MM.1S (cell line): Measurements from ENCODE around the gene SYT2.

Source experiments
- DNase-seq: peaks from one replicate; pipeline ENCODE4 v3.0.0-alpha.2; 2015
- H2AFZ ChIP-seq: fragments of 300-600 bp; sonication (generic); 2 replicates; pipeline ENCODE4 v1.6.0; 2016; ENCODE audit warnings: antibody characterized with exemption, low read length
- H3F3A ChIP-seq: fragments of 300-600 bp; sonication (generic); 2 replicates; pipeline ENCODE4 v1.6.1; 2016; ENCODE audit warnings: mild to moderate bottlenecking, antibody characterized with exemption, low read length, moderate library complexity, mixed read lengths; ENCODE audit not compliant: insufficient read depth
- H3K27ac ChIP-seq: fragments of 300-600 bp; sonication (generic); 2 replicates; pipeline ENCODE4 v1.5.1; 2016; ENCODE audit warnings: mild to moderate bottlenecking, low read length
- H3K27me3 ChIP-seq: fragments of 300-600 bp; sonication (generic); replicated peaks from 2 replicates; pipeline ENCODE4 v1.6.0; 2016; ENCODE audit warnings: low read length; ENCODE audit not compliant: insufficient read depth
- H3K36me3 ChIP-seq: fragments of 300-600 bp; sonication (generic); replicated peaks from 2 replicates; pipeline ENCODE4 v1.6.1; 2016; ENCODE audit warnings: mild to moderate bottlenecking, low read length, mixed read lengths; ENCODE audit not compliant: insufficient read depth
- H3K4me1 ChIP-seq: fragments of 300-600 bp; sonication (generic); 2 replicates; pipeline ENCODE4 v1.6.1; 2016; ENCODE audit warnings: low read length, mixed read lengths
- H3K4me2 ChIP-seq: fragments of 300-600 bp; sonication (generic); 2 replicates; pipeline ENCODE4 v1.6.0; 2016; ENCODE audit warnings: low read depth, low read length
- H3K4me3 ChIP-seq: fragments of 300-600 bp; sonication (generic); 2 replicates; pipeline ENCODE4 v1.5.1; 2016; ENCODE audit warnings: low read length, mixed read lengths
- H3K79me2 ChIP-seq: fragments of 300-600 bp; sonication (generic); 2 replicates; pipeline ENCODE4 v1.6.1; 2016; ENCODE audit warnings: mixed run types, low read length, mixed read lengths
- H3K9ac ChIP-seq: fragments of 300-600 bp; sonication (generic); 2 replicates; pipeline ENCODE4 v1.6.1; 2016; ENCODE audit warnings: low read length, mixed read lengths
- H3K9me2 ChIP-seq: fragments of 300-600 bp; sonication (generic); replicated peaks from 2 replicates; pipeline ENCODE4 v1.6.1; 2016; ENCODE audit warnings: mild to moderate bottlenecking, low read length, mixed read lengths; ENCODE audit not compliant: insufficient read depth
- H3K9me3 ChIP-seq: fragments of 300-600 bp; sonication (generic); replicated peaks from 2 replicates; pipeline ENCODE4 v1.6.1; 2016; ENCODE audit warnings: mild to moderate bottlenecking, low read length, mixed read lengths; ENCODE audit not compliant: insufficient read depth
- H4K20me1 ChIP-seq: fragments of 300-600 bp; sonication (generic); 2 replicates; pipeline ENCODE4 v1.6.1; 2016; ENCODE audit warnings: mild to moderate bottlenecking, low read length, moderate library complexity, mixed read lengths; ENCODE audit not compliant: insufficient read depth
- CTCF ChIP-seq: fragments of 300-600 bp; sonication (generic); IDR thresholded peaks from 2 replicates; pipeline ENCODE4 v1.5.1; 2016; ENCODE audit warnings: antibody characterized with exemption, low read length, mixed read lengths
- EZH2 ChIP-seq: fragments of 300-600 bp; sonication (generic); optimal IDR thresholded peaks from 2 replicates; pipeline ENCODE3; 2017; ENCODE audit warnings: low read depth, mild to moderate bottlenecking, antibody characterized with exemption, low read length, mixed read lengths
- EZH2phosphoT487 ChIP-seq: fragments of 300-600 bp; sonication (generic); IDR thresholded peaks from 2 replicates; pipeline ENCODE4 v1.6.1; 2018; ENCODE audit warnings: antibody characterized with exemption, low read length

The SYT2 gene

GRCh38 chr1:202603435-202603834 is 106.8 kb downstream of the SYT2 start:
- H3K4me1 ChIP-seq = no peaks in the 10 kb centered on the region
- no peaks in the 10 kb centered on the region for H3F3A ChIP-seq
- DNase-seq = no peak
- no peak for TF ChIP-seq EZH2
- TF ChIP-seq EZH2phosphoT487 = no peak
- no peak for TF ChIP-seq CTCF
- no peak overlapping the region for H3K4me3 ChIP-seq
- H3K27ac ChIP-seq = no peak overlapping the region
- H3K9ac ChIP-seq = no peak overlapping the region
- H2AFZ ChIP-seq = no peak overlapping the region
- H3K4me2 ChIP-seq = no peak overlapping the region
- no peaks in the 10 kb centered on the region for H3K9me2 ChIP-seq
- no peaks in the 10 kb centered on the region for H3K27me3 ChIP-seq
- H4K20me1 ChIP-seq = no peaks in the 10 kb centered on the region
- H3K36me3 ChIP-seq = no peaks in the 10 kb centered on the region
- H3K79me2 ChIP-seq = no peaks in the 10 kb centered on the region
- no peaks in the 10 kb centered on the region for H3K9me3 ChIP-seq

GRCh38 chr1:202600432-202601041 is 109.7 kb downstream of the SYT2 start:
- no peak overlapping the region for H3K4me2 ChIP-seq
- no peaks in the 10 kb centered on the region for H3K9me3 ChIP-seq
- TF ChIP-seq EZH2 (no peak), CTCF (no peak), EZH2phosphoT487 (no peak)
- no peaks in the 10 kb centered on the region for H3F3A ChIP-seq
- no peaks in the 10 kb centered on the region for H4K20me1 ChIP-seq
- no peak overlapping the region for H2AFZ ChIP-seq
- no peaks in the 10 kb centered on the region for H3K79me2 ChIP-seq
- H3K4me3 ChIP-seq = no peak overlapping the region
- H3K9ac ChIP-seq = no peak overlapping the region
- no peaks in the 10 kb centered on the region for H3K36me3 ChIP-seq
- no peaks in the 10 kb centered on the region for H3K27me3 ChIP-seq
- no peaks in the 10 kb centered on the region for H3K9me2 ChIP-seq
- no peak for DNase-seq
- H3K4me1 ChIP-seq = no peaks in the 10 kb centered on the region
- no peak overlapping the region for H3K27ac ChIP-seq

GRCh38 chr1:202599669-202600431 is 110.4 kb downstream of the SYT2 start:
- H4K20me1 ChIP-seq = no peaks in the 10 kb centered on the region
- H3K4me1 ChIP-seq = no peaks in the 10 kb centered on the region
- no peak overlapping the region for H3K4me3 ChIP-seq
- H3K4me2 ChIP-seq = no peak overlapping the region
- H3K9me3 ChIP-seq = no peaks in the 10 kb centered on the region
- peak; percentile 84 for TF ChIP-seq CTCF
- no peak for TF ChIP-seq EZH2
- no peaks in the 10 kb centered on the region for H3K27me3 ChIP-seq
- H3K79me2 ChIP-seq = no peaks in the 10 kb centered on the region
- H3K36me3 ChIP-seq = no peaks in the 10 kb centered on the region
- H3K27ac ChIP-seq = no peak overlapping the region
- H3K9me2 ChIP-seq = no peaks in the 10 kb centered on the region
- peak; percentile 64 for DNase-seq
- no peak overlapping the region for H2AFZ ChIP-seq
- H3K9ac ChIP-seq = no peak overlapping the region
- H3F3A ChIP-seq = no peaks in the 10 kb centered on the region
